T follicular helper cell (primary cell): Measurements from ENCODE around the gene SLC5A12.
"Not testable (repeated sequence)": the region's sequence is repeated elsewhere in the genome, so short reads cannot be mapped to it uniquely, and the experiment has no call there.

Experiments used
- DNase-seq: peaks from one replicate; pipeline ENCODE4 v3.0.0-alpha.2; 2020; ENCODE audit warnings: low read depth

SLC5A12 gene

DNA sequence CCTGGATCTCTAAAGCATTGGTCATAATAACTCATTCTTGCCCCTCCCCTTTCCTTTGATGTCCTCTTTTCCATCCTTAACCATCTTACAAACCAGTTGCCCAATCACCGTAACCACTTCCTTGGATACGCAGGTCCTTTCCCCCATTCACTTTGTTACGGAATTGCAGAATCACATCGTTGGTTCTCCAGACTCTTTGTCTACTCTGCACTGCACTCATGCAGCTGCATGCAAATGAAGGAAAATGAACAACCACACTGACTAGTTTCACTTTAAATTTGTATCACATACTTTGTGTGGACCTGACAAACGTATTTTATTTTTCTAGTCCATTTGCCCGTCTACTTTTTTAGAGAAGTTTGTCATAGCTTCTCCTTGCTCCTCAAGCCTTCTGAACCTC lies 69.9 kb downstream of the SLC5A12 start:
- no peak for DNase-seq

DNA sequence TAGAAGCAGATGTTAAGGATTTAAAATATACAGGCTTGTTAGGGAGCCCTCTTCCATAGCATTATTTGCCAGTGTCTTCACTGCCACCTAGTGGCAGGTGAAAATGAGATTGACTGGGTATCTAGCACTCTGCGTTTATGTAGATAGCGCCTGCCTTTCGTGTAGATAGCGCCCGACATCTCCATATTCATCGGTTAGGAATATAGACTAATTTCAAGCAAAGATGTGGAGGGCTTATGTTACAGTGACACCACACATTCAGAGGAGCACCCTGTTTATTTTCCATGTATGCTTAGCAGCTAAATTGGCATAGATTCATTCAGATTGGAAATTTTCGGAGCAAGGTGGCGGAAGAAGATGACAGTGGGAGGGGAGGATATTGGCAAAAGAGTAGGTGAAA lies 72.0 kb downstream of the SLC5A12 start:
- no peak for DNase-seq

DNA sequence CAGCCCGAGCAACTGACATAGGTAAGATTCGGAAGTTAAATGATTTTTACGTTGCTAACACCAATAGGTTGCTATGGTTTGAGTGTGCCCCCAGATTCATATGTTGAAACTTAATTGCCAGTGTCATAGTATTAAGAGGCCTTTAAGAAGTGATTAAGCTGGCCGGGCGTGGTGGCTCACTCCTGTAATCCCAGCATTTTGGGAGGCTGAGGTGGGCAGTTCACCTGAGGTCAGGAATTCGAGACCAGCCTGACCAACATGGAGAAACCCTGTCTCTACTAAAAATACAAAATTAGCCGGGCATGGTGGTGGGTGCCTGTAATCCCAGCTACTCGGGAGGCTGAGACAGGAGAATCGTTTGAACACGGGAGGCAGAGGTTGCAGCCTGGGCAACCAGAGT lies 78.5 kb downstream of the SLC5A12 start:
- DNase-seq = not testable (repeated sequence)

DNA sequence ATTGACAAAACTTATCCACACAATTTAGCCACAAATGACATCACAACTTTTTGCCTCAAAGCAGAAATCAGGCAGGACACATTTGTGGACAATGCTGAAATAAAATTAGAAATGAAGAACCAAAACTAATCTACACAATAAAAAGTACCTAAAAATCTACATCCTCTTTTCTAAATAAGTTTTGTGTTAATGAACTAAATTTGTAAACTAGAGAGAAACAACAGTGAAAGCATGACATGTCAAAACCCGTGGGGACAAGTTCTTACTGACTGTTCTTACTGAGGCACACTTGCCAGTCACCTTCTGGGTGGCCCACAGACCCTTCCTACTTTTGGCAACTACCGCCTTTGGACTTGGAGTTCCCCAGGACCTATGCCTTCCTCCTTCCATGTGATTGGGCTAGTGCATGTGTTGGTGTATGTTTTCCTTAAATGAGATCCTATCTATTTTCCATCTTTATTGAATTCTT lies 89.1 kb downstream of the SLC5A12 start:
- DNase-seq = no peak

DNA sequence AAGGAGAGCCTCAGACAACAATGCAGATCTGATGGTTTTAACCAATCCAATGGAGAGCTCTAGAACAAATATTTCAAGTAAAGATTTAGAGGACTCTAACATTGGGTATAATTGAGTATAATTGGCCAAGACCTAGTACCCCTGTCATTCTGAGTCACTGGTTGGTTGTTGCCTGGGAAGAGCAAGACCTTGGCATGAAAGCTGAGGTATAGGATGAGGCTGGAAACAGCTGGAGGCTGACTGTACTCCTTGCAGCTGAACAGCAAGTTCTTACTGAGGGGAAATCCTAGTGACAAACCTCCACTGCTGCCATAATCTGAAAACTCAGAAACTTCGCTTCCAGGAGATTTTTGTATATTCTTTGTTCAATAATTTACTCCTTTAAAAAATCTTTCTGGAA lies 95.5 kb downstream of the SLC5A12 start:
- no peak for DNase-seq

DNA sequence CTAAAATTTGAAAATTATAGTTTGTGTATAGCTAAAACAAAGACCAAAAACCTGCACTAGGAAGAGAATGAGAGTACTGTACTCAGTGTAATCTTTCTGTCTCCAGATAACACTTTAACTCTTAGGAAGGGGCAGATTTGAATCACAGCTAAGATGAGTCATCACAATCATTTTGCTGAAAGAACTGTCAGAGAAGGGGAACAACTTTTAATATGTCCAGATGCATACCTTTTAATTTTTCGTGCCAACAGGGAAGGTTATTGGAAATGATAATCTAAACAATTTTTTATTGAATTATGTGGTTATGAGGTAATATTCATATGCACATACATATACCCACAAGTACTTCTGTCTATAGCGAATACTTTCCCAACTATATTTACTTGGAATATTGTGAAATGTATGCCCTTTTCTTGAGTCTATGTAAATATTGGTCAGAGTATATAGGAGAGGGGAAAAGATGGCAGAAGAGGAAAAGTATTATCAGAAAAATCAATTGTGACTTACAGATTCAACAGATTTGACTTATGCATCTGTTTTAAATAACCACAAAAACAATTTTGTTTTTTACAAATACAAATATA lies 98.7 kb downstream of the SLC5A12 start:
- no peak for DNase-seq

DNA sequence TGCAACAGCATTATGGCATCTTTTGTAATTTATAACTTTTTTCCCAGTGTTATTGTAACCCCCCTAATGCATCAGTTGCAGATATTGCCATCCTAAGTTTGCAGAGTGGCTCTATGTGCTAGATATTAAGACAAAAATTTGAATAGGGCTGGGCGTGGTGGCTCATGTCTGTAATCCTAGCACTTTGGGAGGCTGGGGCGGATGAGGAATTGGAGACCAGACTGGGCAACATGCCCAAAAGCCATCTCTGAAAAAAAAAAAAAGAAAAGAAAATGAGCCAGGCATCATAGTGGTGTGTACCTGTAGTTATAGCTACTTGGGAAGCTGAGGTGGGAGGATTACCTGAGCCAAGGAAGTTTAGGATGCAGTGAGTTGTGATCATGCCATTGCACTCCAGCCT lies 99.7 kb downstream of the SLC5A12 start:
- no peak for DNase-seq

DNA sequence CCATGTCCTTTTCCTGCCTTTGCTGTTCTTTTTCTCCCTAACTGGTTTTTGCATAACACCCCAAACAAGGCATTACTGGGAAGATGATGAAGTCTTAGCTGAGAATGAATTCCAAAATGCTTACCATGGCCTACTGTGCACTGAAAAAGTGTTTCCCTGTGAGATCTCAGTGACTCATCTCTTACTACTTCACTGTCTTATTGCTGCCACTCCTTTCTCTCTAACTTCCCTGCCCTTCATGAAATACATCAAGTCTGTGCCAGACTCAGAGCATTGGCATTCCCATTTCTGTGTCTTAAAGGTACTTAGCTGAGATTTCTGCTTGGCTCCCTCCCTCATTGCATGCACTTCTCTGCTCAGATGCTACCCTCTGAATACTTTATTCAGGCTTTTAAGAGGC lies 100.7 kb downstream of the SLC5A12 start:
- no peak for DNase-seq

DNA sequence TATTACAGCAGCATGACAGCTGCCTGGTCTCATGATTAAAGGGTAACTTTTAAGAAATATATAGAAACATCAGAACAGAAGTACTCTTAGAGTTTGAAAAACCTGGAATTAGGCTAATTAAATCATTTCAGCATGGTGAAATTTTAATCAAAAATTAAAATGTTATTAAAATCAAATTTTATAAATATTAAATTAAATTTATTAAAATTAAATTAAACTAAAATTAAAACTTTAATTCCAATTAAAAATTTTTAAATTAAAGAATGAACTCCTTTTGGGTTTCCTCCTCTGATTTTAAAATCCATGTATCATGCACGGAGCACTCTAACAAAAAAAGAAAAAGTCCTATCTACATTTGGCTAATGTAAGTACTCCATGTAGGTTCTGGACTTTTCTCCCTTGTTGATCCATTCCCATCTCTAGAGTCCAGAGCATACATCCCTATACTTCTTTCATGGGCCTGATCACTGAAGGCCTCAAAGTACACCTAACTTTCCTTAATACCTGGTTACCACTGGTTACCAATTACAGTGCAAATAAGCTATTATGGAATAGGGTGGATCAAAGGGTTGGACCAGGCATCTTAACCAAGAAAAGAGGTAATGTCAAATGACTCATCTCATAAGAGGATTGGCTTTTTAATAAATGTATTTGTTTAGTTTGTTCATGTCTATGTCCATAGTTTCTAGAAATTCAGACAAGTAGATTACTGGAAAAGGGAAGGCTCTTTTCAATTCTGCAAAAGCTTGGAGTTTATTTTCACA lies 101.4 kb downstream of the SLC5A12 start:
- no peak for DNase-seq

DNA sequence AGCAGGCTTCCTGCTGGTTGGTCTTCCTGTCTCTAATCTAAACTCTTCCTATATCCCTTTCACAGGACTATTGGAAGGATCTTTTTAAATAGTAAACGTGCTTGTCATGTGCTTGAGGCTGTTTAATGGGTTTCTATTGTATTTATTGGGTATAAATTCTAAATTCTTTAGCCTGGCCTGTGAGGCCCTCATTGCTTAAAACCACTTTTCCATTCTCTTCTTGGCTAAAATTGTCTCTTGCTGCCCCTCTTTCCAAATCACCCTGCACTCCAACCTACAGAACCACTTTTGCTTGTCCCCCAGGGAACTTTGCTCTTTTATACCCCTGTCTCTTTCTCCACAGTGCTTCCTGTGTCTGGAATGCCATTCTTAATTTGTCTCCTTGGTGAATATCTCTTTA lies 103.4 kb downstream of the SLC5A12 start:
- DNase-seq = no peak
